ENCODE results near the gene DCDC1.

GRCh38 chr11:30938810-30939209 lies 430.7 kb downstream of the DCDC1 start:
- no peak for TF ChIP-seq EZH2 (IDR thresholded peaks at IDR 0.05; ENCODE audit: borderline replicate concordance, low read depth, low read length, poor library complexity, severe bottlenecking)
- no peak for TF ChIP-seq CTCF (conservative IDR thresholded peaks at IDR 0.05; ENCODE audit: low read depth, low read length)

Data from A673 (cell line).